ENCODE data around the gene DCTN5.
A peak's percentile ranks its signal among the peaks of the same experiment; 100 is the strongest.

DCTN5 gene

GRCh38 chr16:23678430-23679273 lies 37.4 kb downstream of the DCTN5 start, which contains the start of gene PLK1:
PLK1 (plus strand) TSS chr16:23678889; CDS start chr16:23678933, 44 bp downstream.
- peaks cover 31% of the 10 kb centered on the region for H3K4me1 Mint-ChIP-seq
- peak; percentile 26 to 51 (median 26) for TF ChIP-seq CTCF (IDR thresholded peaks at IDR 0.05; ENCODE audit: unreplicated experiment in 3 of 3)
- H3K36me3 Mint-ChIP-seq (ENCODE audit: low read depth) = peaks cover 21% of the 10 kb centered on the region
- peak within 1 kb of the TSS in 2 of 3 experiments; percentile 58 to 63 for H3K27ac Mint-ChIP-seq
- no peaks in the 10 kb centered on the region for H3K27me3 Mint-ChIP-seq (ENCODE audit: low read depth)
- peak within 1 kb of the TSS; percentile 90 to 94 (median 91) for H3K4me3 Mint-ChIP-seq
- no peaks in the 10 kb centered on the region for H3K9me3 Mint-ChIP-seq

GRCh38 chr16:23679274-23679985 lies 38.2 kb downstream of the DCTN5 start:
- H3K4me1 Mint-ChIP-seq = peaks cover 23% of the 10 kb centered on the region
- H3K36me3 Mint-ChIP-seq (ENCODE audit: low read depth) = peaks cover 26% of the 10 kb centered on the region
- H3K27me3 Mint-ChIP-seq (ENCODE audit: low read depth) = no peaks in the 10 kb centered on the region
- TF ChIP-seq CTCF (IDR thresholded peaks at IDR 0.05; ENCODE audit: unreplicated experiment in 3 of 3) = no peak
- H3K27ac Mint-ChIP-seq = peak overlapping the region in 2 of 3 experiments; percentile 58 to 63
- H3K9me3 Mint-ChIP-seq = no peaks in the 10 kb centered on the region
- H3K4me3 Mint-ChIP-seq = peak overlapping the region; percentile 90 to 94 (median 91)

GRCh38 chr16:23679986-23680336 lies 38.7 kb downstream of the DCTN5 start:
- Mint-ChIP-seq H3K36me3 (ENCODE audit: low read depth) (peaks cover 26% of the 10 kb centered on the region), H3K27me3 (ENCODE audit: low read depth) (no peaks in the 10 kb centered on the region), H3K4me1 (peaks cover 22% of the 10 kb centered on the region), H3K27ac (no peak overlapping the region), H3K9me3 (no peaks in the 10 kb centered on the region), H3K4me3 (peak overlapping the region; percentile 90 to 94 (median 91))
- TF ChIP-seq CTCF (IDR thresholded peaks at IDR 0.05; ENCODE audit: unreplicated experiment in 3 of 3) = no peak

GRCh38 chr16:23682181-23682580 lies 40.9 kb downstream of the DCTN5 start:
- H3K4me1 Mint-ChIP-seq = peaks cover 22% of the 10 kb centered on the region
- peaks cover 41% of the 10 kb centered on the region for H3K36me3 Mint-ChIP-seq (ENCODE audit: low read depth)
- no peak overlapping the region for H3K4me3 Mint-ChIP-seq
- H3K27ac Mint-ChIP-seq = no peak overlapping the region
- H3K27me3 Mint-ChIP-seq (ENCODE audit: low read depth) = no peaks in the 10 kb centered on the region
- no peaks in the 10 kb centered on the region for H3K9me3 Mint-ChIP-seq
- no peak for TF ChIP-seq CTCF (IDR thresholded peaks at IDR 0.05; ENCODE audit: unreplicated experiment in 3 of 3)

GRCh38 chr16:23683487-23683886 lies 42.2 kb downstream of the DCTN5 start:
- TF ChIP-seq CTCF (IDR thresholded peaks at IDR 0.05; ENCODE audit: unreplicated experiment in 3 of 3) = no peak
- no peaks in the 10 kb centered on the region for H3K27me3 Mint-ChIP-seq (ENCODE audit: low read depth)

More at GRCh38 chr16:23683487-23683886, 42.2 kb downstream of the DCTN5 start:
- H3K9me3 Mint-ChIP-seq = no peaks in the 10 kb centered on the region
- H3K4me3 Mint-ChIP-seq = no peak overlapping the region
- H3K4me1 Mint-ChIP-seq = peaks cover 22% of the 10 kb centered on the region
- H3K27ac Mint-ChIP-seq = no peak overlapping the region
- peaks cover 54% of the 10 kb centered on the region for H3K36me3 Mint-ChIP-seq (ENCODE audit: low read depth)

All from nephron (organoid).